Parathyroid adenoma (tissue), 2 donors: ENCODE results near the gene MGMT.

ENCODE experiments used
- H2AFZ ChIP-seq: fragments of 300-600 bp; sonication (generic); one replicate; pipeline ENCODE4 v1.7.0; 2017; ENCODE audit warnings: antibody characterized with exemption, mild to moderate bottlenecking
- H3K27ac ChIP-seq: fragments of 300-600 bp; sonication (generic); one replicate; pipeline ENCODE4 v1.7.0; 2017
- H3K27me3 ChIP-seq: fragments of 300-600 bp; sonication (generic); one replicate; pipeline ENCODE4 v1.7.0; 2017; ENCODE audit warnings: low read length; ENCODE audit not compliant: control insufficient read depth, insufficient read depth
- H3K36me3 ChIP-seq: fragments of 300-600 bp; sonication (generic); one replicate; pipeline ENCODE4 v1.7.0; 2017; ENCODE audit warnings: low read length; ENCODE audit not compliant: control insufficient read depth, insufficient read depth
- H3K4me1 ChIP-seq: fragments of 300-600 bp; sonication (generic); one replicate; pipeline ENCODE4 v1.7.0; 2017; ENCODE audit warnings: control low read depth
- H3K4me2 ChIP-seq: fragments of 300-600 bp; sonication (generic); one replicate; pipeline ENCODE4 v1.7.0; 2017; ENCODE audit warnings: low read length
- H3K4me3 ChIP-seq: fragments of 300-600 bp; sonication (generic); one replicate; pipeline ENCODE4 v1.7.0; 2017; ENCODE audit warnings: low read depth, low read length
- H3K79me2 ChIP-seq: fragments of 300-600 bp; sonication (generic); one replicate; pipeline ENCODE4 v1.7.0; 2017; ENCODE audit warnings: control low read depth
- H3K9ac ChIP-seq: fragments of 300-600 bp; sonication (generic); one replicate; pipeline ENCODE4 v1.7.0; 2017; ENCODE audit warnings: mild to moderate bottlenecking
- H3K9me3 ChIP-seq: fragments of 300-600 bp; sonication (generic); one replicate; pipeline ENCODE4 v1.7.0; 2017; ENCODE audit warnings: low read length; ENCODE audit not compliant: control insufficient read depth
- CTCF ChIP-seq: fragments of 300-600 bp; sonication (generic); IDR thresholded peaks from one replicate; pipeline ENCODE4 v1.7.0; 2017; ENCODE audit warnings: antibody characterized with exemption, mild to moderate bottlenecking
- donor health status: primary hyperparathyroidism.

Gene MGMT

GRCh38 chr10:129444359-129444758 lies 22.7 kb upstream of the MGMT start:
- TF ChIP-seq CTCF, result no peak
- no peaks in the 10 kb centered on the region for H3K27me3 ChIP-seq
- H3K79me2 ChIP-seq, result no peaks in the 10 kb centered on the region
- no peaks in the 10 kb centered on the region for H3K4me1 ChIP-seq
- no peak overlapping the region for H2AFZ ChIP-seq
- no peak overlapping the region for H3K4me2 ChIP-seq
- no peaks in the 10 kb centered on the region for H3K9me3 ChIP-seq
- no peaks in the 10 kb centered on the region for H3K36me3 ChIP-seq
- no peak overlapping the region for H3K9ac ChIP-seq
- no peak overlapping the region for H3K4me3 ChIP-seq
- no peak overlapping the region for H3K27ac ChIP-seq

- H3K27me3 ChIP-seq, result no peaks in the 10 kb centered on the region
- H3K4me1 ChIP-seq, result no peaks in the 10 kb centered on the region
- no peak overlapping the region for H3K9ac ChIP-seq
- no peak overlapping the region for H2AFZ ChIP-seq
- H3K9me3 ChIP-seq, result no peaks in the 10 kb centered on the region
- H3K36me3 ChIP-seq, result no peaks in the 10 kb centered on the region
- H3K4me2 ChIP-seq, result no peak overlapping the region
- TF ChIP-seq CTCF, result no peak
- no peaks in the 10 kb centered on the region for H3K79me2 ChIP-seq
- no peak overlapping the region for H3K27ac ChIP-seq
- no peak overlapping the region for H3K4me3 ChIP-seq
These were observed 21.4 kb upstream of the MGMT start for GRCh38 chr10:129445436-129446182.

- Histone ChIP-seq H3K9ac (no peak overlapping the region), H3K27me3 (no peaks in the 10 kb centered on the region), H3K27ac (no peak overlapping the region), H3K9me3 (no peaks in the 10 kb centered on the region), H2AFZ (no peak overlapping the region), H3K4me3 (no peak overlapping the region), H3K36me3 (no peaks in the 10 kb centered on the region), H3K4me1 (no peaks in the 10 kb centered on the region), H3K79me2 (no peaks in the 10 kb centered on the region), H3K4me2 (no peak overlapping the region)
- TF ChIP-seq CTCF, result no peak
These were observed 20.9 kb upstream of the MGMT start for GRCh38 chr10:129446183-129446581.

- no peaks in the 10 kb centered on the region for H3K36me3 ChIP-seq
- H3K4me2 ChIP-seq, result no peak overlapping the region
- no peak for TF ChIP-seq CTCF
- H3K9me3 ChIP-seq, result no peaks in the 10 kb centered on the region
- H2AFZ ChIP-seq, result no peak overlapping the region
- H3K27ac ChIP-seq, result no peak overlapping the region
- no peak overlapping the region for H3K4me3 ChIP-seq
- no peaks in the 10 kb centered on the region for H3K79me2 ChIP-seq
- H3K9ac ChIP-seq, result no peak overlapping the region
- no peaks in the 10 kb centered on the region for H3K4me1 ChIP-seq
- H3K27me3 ChIP-seq, result no peaks in the 10 kb centered on the region
These were observed 19.6 kb upstream of the MGMT start for GRCh38 chr10:129447486-129447885.

GRCh38 chr10:129448086-129448485 lies 19.0 kb upstream of the MGMT start:
- no peak for TF ChIP-seq CTCF
- H2AFZ ChIP-seq, result no peak overlapping the region
- no peak overlapping the region for H3K4me2 ChIP-seq
- no peaks in the 10 kb centered on the region for H3K9me3 ChIP-seq
- H3K27ac ChIP-seq, result no peak overlapping the region
- H3K4me3 ChIP-seq, result no peak overlapping the region
- no peaks in the 10 kb centered on the region for H3K79me2 ChIP-seq
- no peaks in the 10 kb centered on the region for H3K36me3 ChIP-seq
- no peaks in the 10 kb centered on the region for H3K27me3 ChIP-seq
- no peak overlapping the region for H3K9ac ChIP-seq
- no peaks in the 10 kb centered on the region for H3K4me1 ChIP-seq
